IPS-11a (cell line): ENCODE measurements around the gene TMEM59L.

Experiments
- H3K4me3 ChIP-seq: one replicate; pipeline ENCODE4 v1.5.1; 2013; ENCODE audit warnings: low read depth, low read length, control low read depth

Gene TMEM59L

DNA sequence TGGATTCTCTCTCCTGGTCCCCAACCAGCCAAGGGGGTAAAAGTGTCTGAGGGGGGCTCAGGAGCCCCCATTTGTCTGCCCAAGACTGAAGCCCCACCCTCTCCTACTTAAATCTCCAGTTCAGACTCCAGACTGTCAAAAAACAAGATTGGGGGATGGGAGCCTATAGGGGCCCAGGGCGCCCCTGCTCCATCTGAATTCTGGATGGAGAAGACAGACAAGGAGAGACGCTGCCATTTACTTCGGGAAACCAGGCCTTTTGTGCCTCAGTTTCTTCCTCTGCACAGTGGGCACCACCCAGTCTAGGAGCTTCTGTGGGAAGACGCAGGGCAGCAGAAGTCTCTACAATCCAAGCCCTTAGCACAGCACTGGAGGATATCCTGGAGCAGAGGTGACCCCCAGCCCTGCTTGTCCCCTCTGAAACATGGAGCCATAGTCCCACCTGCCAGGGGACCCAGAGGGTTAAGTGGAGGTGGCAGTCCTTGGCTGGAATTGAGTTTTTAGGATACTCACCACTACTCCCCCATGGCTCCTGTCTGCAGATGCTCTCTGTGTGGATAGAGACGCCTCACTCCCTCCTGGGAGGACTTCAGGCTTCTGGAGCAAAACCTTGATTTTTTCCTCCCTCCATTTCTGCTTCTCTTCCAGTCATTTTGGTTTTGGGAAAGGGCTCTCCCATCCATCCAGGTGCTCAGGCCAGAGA, 4.4 kb upstream of the TMEM59L start:
- H3K4me3 ChIP-seq = no peak overlapping the region

DNA sequence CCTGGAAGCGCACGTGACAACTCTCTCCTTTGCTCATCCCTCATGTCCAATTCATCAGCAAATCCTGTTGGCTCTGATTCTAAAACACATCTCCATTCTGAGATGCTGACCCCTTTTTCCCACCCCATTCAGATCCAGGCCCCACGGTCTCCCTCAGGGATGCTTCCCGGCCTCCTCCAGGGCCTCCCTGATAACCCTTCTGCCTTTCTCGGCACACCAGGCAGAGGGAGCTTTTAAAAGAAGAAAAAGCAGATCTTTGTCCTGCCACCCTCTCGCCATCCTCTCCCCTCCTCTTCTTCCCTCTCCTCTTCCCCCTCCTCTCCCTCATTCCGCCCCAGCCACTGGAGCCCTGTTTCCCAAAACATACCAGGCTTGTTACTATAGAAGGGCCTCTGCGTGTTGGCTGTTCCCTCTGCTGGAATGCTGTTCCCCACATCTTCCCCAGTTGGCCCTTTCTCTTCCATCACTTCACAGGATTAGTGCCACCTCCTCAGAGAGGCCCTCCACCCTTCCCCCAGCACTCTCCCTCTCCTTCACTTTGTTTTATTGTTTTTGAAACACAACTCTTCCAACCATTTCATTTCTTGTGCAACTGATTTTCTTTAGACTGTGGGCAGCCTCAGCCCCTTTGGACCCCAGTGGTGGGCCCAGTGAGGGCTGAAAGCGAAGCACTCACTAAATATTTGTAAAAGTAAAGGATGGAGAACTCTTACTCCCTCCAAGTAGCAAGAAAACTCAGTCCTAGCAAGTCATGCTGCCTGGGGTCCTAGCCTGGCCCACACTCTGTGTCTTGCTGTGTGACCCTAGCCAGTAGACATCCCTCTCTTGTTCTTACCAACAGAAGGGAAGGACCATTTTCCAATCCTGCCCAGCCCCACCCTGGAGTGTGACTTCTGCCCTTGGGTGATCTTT, 3.6 kb upstream of the TMEM59L start:
- no peak overlapping the region for H3K4me3 ChIP-seq

DNA sequence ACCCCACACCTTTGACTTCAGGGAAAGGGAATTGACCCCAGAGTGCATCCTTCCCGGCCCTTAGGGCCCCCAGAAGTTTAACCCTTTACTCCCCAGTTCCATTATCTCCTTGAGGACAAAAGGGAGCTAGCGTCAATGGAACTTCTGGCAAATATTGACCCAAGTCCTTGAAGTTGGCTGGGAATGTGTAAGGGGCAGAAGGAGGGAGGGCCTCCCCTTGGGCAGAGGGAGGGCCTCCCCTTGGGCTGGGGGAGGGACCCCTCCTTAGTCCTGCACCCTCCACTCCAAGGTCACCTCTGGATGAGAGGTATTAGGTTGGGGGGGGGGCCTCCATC, 3.0 kb upstream of the TMEM59L start:
- no peak overlapping the region for H3K4me3 ChIP-seq

- H3K4me3 ChIP-seq = no peak overlapping the region
These were observed 2.5 kb upstream of the TMEM59L start for GRCh38 chr19:18610245-18610555.

DNA sequence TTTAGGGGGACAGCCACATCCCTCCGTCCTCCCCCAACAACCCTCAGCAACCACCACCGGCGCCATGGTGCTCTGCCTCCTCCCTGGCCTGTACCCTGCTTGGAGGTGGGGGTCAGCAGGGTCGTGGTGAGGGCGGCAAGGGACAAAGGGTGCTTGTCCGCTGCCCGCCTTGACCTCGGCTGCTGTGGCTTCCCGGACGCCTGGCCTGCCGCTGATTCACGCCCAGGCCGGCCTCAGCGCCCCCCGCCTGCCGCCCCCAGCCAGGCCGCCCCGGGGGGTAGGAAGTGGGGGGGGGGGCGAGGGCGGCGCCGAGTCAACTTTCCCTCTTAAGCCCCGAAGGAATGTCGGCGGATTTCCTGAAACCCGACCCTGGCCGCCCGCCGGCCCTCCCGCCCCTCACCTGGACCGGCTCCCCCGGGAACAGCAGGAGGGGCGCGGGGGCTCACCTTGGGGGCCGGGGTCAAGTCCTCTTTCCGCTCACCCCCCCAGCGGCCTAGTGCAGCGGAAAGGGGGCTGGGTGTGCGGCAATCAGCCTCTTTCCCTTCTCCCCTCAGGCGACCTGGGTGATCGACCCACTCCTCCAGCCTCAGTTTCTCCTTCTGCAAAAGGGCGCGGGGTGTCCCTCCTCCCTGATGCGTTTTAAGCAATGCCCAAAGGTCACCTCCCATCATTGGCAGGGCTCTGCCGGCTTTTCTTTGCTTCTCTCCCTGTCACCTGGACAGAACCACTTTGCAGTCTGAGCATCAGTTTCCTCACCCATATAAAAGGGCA, 1.9 kb upstream of the TMEM59L start:
- H3K4me3 ChIP-seq = peak overlapping the region; percentile 17

- H3K4me3 ChIP-seq = peak overlapping the region; percentile 17
These were observed 1.2 kb upstream of the TMEM59L start for GRCh38 chr19:18611327-18612050.

- peak overlapping the region; percentile 47 for H3K4me3 ChIP-seq
These were observed 459 bp upstream of the TMEM59L start for GRCh38 chr19:18612051-18612771.

DNA sequence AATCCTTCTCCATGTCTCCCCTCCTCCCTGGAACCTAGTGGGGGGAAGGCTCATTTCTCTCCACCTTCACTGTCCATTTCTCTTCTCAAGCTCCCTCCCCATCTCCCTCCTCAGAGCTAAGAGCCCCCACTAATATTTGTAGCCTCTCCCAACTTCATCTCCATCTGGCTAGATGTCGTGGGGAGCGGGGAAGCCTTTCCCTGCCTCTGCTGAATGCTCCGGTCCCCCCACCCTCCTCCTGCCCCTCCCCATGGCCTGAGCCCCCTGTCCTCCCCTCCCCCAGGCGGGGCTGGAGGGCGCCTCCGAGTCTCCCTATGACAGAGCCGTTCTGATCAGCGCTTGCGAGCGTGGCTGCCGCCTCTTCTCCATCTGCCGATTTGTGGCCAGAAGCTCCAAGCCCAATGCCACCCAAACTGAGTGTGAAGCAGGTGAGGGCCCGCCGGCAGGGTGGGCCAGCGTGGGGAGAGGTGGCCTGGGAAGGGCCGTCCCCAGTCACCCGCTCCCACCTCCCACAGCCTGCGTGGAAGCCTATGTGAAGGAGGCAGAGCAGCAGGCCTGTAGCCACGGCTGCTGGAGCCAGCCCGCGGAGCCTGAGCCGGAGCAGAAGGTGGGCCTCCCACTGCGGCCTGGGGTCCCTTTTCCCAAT, 1.0 kb downstream of the TMEM59L start:
- no peak overlapping the region for H3K4me3 ChIP-seq

DNA sequence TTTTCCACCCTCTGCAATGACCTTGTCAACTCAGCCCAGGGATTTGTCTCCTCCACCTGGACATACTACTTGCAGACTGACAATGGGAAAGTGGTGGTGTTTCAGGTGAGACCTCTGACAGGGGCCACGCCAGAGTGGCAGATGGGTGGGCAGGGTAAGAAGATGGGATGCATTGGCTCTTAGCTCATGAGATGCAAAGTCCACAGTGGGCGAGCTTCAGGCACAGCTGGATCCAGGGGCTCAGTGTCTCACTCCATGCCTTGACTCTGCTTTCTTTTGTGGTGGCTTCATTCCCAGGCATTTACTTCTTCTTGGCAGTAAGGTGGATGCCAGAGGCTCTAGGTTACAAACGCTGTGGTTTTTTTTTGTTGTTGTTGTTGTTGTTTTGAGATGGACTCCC, 3.4 kb downstream of the TMEM59L start:
- H3K4me3 ChIP-seq = no peak overlapping the region

- H3K4me3 ChIP-seq = no peak overlapping the region
These were observed 4.9 kb downstream of the TMEM59L start for GRCh38 chr19:18617562-18617961.

DNA sequence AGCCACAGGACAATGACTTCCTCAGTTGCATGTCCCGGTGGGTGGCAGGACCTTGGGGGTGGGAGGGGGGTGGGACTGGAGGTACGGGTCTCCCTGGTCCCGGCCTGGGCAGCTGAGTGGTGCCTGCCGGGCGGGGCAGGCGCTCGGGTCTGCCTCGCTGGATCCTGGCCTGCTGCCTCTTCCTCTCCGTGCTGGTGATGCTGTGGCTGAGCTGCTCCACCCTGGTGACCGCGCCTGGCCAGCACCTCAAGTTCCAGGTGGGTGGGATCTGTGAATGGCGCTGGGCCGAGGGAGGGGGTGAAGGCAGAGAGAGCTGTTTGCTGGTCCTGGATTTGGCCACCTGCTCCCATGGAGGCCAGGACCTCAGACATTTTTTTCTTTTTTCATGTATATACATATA, 5.6 kb downstream of the TMEM59L start:
- no peak overlapping the region for H3K4me3 ChIP-seq

GRCh38 chr19:18620311-18620710, 7.6 kb downstream of the TMEM59L start:
- H3K4me3 ChIP-seq = no peak overlapping the region

GRCh38 chr19:18620902-18621301, 8.2 kb downstream of the TMEM59L start:
- no peak overlapping the region for H3K4me3 ChIP-seq

GRCh38 chr19:18626906-18627305, 14.2 kb downstream of the TMEM59L start:
- no peak overlapping the region for H3K4me3 ChIP-seq

DNA sequence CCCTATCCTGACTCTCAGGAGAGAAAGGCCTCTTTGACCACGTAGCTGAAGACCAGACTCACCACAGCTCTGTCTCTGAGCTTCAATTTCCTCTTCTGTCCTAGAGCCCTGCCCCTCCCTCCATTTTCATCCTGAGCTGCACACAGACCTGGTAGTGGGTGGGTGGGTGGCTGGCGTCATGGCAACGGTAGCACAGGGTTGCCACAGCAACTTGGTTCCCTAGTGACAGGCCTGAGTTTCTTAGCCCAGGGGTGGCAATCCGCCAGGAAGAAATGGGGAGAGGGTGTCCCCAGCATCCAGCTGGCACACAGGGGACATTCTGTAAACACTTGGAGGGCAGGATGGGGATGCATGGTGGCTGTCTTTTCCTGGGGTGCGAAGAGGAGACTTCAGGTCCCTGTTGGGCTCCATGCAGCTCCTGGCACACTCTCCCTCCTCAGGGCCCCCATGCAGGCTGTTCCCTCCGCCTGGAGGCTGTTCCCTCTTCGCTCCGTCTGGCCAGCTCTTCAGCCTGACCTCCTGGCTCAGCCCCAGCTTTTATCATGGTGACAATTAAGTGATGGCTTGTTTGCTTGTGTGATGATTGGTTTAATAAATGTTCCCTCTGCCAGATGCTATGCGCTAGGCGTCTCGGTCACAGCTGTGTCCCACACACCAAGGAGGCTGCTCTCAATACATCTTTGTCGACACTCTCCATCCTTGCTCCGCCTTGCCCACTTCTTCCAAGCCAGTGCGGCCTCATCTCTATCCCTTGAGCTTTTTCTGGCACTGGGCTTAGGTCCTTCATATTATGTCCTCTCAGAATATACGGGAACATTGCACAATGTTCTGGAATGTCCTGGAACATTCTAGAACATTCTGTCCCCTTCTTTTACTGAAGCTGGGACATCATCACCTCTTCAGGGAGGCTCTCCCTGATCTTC, 16.8 kb downstream of the TMEM59L start:
- no peak overlapping the region for H3K4me3 ChIP-seq

GRCh38 chr19:18633321-18633720, 20.7 kb downstream of the TMEM59L start:
- no peak overlapping the region for H3K4me3 ChIP-seq

- H3K4me3 ChIP-seq = no peak overlapping the region
These were observed 22.1 kb downstream of the TMEM59L start for GRCh38 chr19:18634612-18635297.

DNA sequence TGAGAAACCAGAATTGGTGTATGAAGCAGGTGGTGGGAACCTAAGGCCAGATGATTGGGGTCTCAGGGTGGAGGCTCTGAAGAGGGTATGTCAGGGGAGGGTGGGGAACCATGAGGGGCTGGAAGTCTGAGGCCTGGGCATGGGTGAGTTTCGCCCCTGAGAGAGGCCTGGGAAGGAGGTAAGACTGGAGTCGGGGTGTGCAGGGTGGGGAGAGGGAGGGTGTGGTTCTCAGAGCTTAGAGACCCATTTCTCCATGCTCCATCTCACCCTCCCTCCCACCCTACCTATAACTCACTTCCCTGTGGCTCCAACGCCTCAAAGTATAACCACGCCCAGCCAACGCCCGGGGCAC, 23.1 kb downstream of the TMEM59L start:
- no peak overlapping the region for H3K4me3 ChIP-seq
